K562 (cell line): ENCODE results near the gene TSPAN11. TPM values are rescaled to one million over a fixed set of nuclear protein-coding genes. Genes with fewer than 3 reads are reported as not detected.

ENCODE experiments used
- ATAC-seq: fragments of 200-7000 bp; cut with Tn5 transposase; 3 replicates; pipeline ENCODE4 v1.9.1; 2020; ENCODE audit warnings: moderate library complexity
- BruUV-seq: library from RNA; stranded (reverse); fragments of 400-500 nt; replicated peaks from 2 replicates; lab custom pipeline; 2021; lab: Mats Ljungman, UMichigan
- CTCF ChIA-PET: fragments of 300-600 bp; formaldehyde crosslinking; extraction: SDS; loops from one replicate; lab custom pipeline; 2021; ENCODE audit warnings: low intra/inter-chr PET ratio; lab: Yijun Ruan, JAX
- POLR2A ChIA-PET: fragments of 300-600, 350-650 bp; sonication (Branson Sonifier 250); formaldehyde crosslinking; extraction: SDS; loops from one replicate; lab custom pipeline; 2021; ENCODE audit warnings: antibody characterized with exemption, inconsistent platforms; lab: Yijun Ruan, JAX
- DNase-seq, 4 experiments: peaks; one replicate each; pipeline versions ENCODE4 v3.0.0 to v3.0.0-alpha.2; 2011 to 2018; ENCODE audit warnings: low spot score in 3 of 4, mixed read lengths in 3 of 4; ENCODE audit errors: extremely low read depth in 1 of 4
- FAIRE-seq: peaks from 2 replicates; lab custom pipeline; 2011; peaks lifted over from hg19 to GRCh38; lab: Jason Lieb, UNC
- H2AFZ ChIP-seq: 2 replicates; pipeline ENCODE4 v1.6.0; 2011; ENCODE audit warnings: low read depth, low read length, control low read depth, inconsistent platforms
- H3K27ac ChIP-seq: fragments of 200-600 bp; 3 replicates; pipeline ENCODE4 v1.8.0; 2011; ENCODE audit warnings: low read depth, mild to moderate bottlenecking, control low read depth, inconsistent platforms, low read length, moderate library complexity, mixed read lengths; ENCODE audit errors: extremely low read depth
- H3K27me3 ChIP-seq, 2 experiments: fragments of 300-600 bp in 1 of 2; 2 replicates in 1 of 2; 3 replicates in 1 of 2; pipeline versions ENCODE4 v1.6.0 to v1.8.0; 2011; ENCODE audit warnings: inconsistent platforms in 2 of 2, low read length in 2 of 2, mild to moderate bottlenecking in 1 of 2, mixed read lengths in 1 of 2, moderate library complexity in 1 of 2; ENCODE audit not compliant: control insufficient read depth in 2 of 2, insufficient read depth in 2 of 2
- H3K36me3 ChIP-seq: fragments of 300-600 bp; 3 replicates; pipeline ENCODE4 v1.8.0; 2011; ENCODE audit warnings: mild to moderate bottlenecking, low read length, inconsistent platforms; ENCODE audit not compliant: control insufficient read depth, insufficient read depth
- H3K4me1 ChIP-seq, 2 experiments: fragments of 200-600 bp in 1 of 2; replicated peaks in 1 of 2; 2 replicates in 1 of 2; 3 replicates in 1 of 2; pipeline versions ENCODE4 v1.5.1 to v1.8.0; 2011; ENCODE audit warnings: inconsistent platforms in 2 of 2, low read length in 2 of 2, mild to moderate bottlenecking in 1 of 2, mixed read lengths in 1 of 2, moderate library complexity in 1 of 2; ENCODE audit not compliant: control insufficient read depth in 2 of 2, insufficient read depth in 2 of 2
- H3K4me2 ChIP-seq: 2 replicates; pipeline ENCODE4 v1.6.1; 2011; ENCODE audit warnings: low read length, control low read depth, inconsistent platforms, mixed read lengths; ENCODE audit not compliant: insufficient read depth
- H3K4me3 ChIP-seq: fragments of 200-600 bp; sonication (generic), shearing (Covaris generic); 2 replicates; pipeline ENCODE4 v1.5.1; 2016; ENCODE audit warnings: control low read depth, inconsistent platforms
- H3K79me2 ChIP-seq: fragments of 200-600 bp; 3 replicates; pipeline ENCODE4 v1.8.0; 2011; ENCODE audit warnings: low read length, inconsistent platforms; ENCODE audit not compliant: control insufficient read depth, insufficient read depth
- H3K9ac ChIP-seq, 2 experiments: 2 replicates each; pipeline versions ENCODE4 v1.6.0 to v1.6.1; 2011; ENCODE audit warnings: low read depth in 2 of 2, low read length in 2 of 2, control low read depth in 1 of 2, inconsistent platforms in 1 of 2, mild to moderate bottlenecking in 1 of 2, mixed read lengths in 1 of 2; ENCODE audit not compliant: insufficient read depth in 1 of 2
- H3K9me1 ChIP-seq: one replicate; pipeline ENCODE4 v1.6.0; 2011; ENCODE audit warnings: inconsistent platforms, mild to moderate bottlenecking, low read length, moderate library complexity; ENCODE audit not compliant: control insufficient read depth, insufficient read depth
- H3K9me3 ChIP-seq: replicated peaks from 2 replicates; pipeline ENCODE4 v1.5.1; 2011; ENCODE audit warnings: low read depth, low read length, inconsistent platforms; ENCODE audit not compliant: control insufficient read depth, insufficient read depth
- H4K20me1 ChIP-seq: replicated peaks from 2 replicates; pipeline ENCODE4 v1.6.1; 2011; ENCODE audit warnings: low read length, inconsistent platforms, mixed read lengths; ENCODE audit not compliant: control insufficient read depth, insufficient read depth
- ATF6 ChIP-seq: sonication (generic); formaldehyde crosslinking; IDR thresholded peaks from 2 replicates; pipeline ENCODE4 v1.4.0; 2020; ENCODE audit warnings: mild to moderate bottlenecking, missing genetic modification reagents
- FUS ChIP-seq: fragments of 200-400 bp; formaldehyde crosslinking; optimal IDR thresholded peaks from 2 replicates; pipeline ENCODE3; 2017; ENCODE audit warnings: low read depth, low read length
- HMG20A ChIP-seq: fragments of 450-650 bp; formaldehyde crosslinking; conservative IDR thresholded peaks from 2 replicates; pipeline ENCODE4 v1.4.0; 2020; ENCODE audit warnings: mild to moderate bottlenecking, mixed read lengths
- SPI1 ChIP-seq: IDR thresholded peaks from 2 replicates; pipeline ENCODE4 v1.6.1; 2011; ENCODE audit warnings: low read depth, low read length, control low read depth, borderline replicate concordance
- ZBTB11 ChIP-seq, 3 experiments: fragments of 200-800 bp in 1 of 3; fragments of 250-450 bp in 1 of 3; fragments of 450-650 bp in 1 of 3; sonication (Bioruptor Pico) in 1 of 3; sonication (Bioruptor generic) in 1 of 3; formaldehyde crosslinking in 1 of 3; IDR thresholded peaks; 2 replicates each; pipeline versions ENCODE4 v1.6.1 to v1.8.0; 2016 to 2022; ENCODE audit warnings: mild to moderate bottlenecking in 2 of 3, missing genetic modification characterization in 2 of 3, missing compliant biosample characterization in 1 of 3, moderate library complexity in 1 of 3
- ZFP1 ChIP-seq: fragments of 450-650 bp; formaldehyde crosslinking; IDR thresholded peaks from 2 replicates; pipeline ENCODE4 v1.4.0; 2020; ENCODE audit warnings: mild to moderate bottlenecking, mixed read lengths
- ZFP30 ChIP-seq: fragments of 250-450 bp; sonication (Bioruptor Pico); IDR thresholded peaks from 2 replicates; pipeline ENCODE4 v1.8.0; 2022; ENCODE audit warnings: moderate library complexity, mild to moderate bottlenecking, inconsistent platforms, borderline replicate concordance
- WGBS: fragments of 100-300 bp; shearing (Covaris generic); methylation state at CpG from one replicate; pipeline ENCODE4 v1.1.6; 2016; ENCODE audit warnings: low coverage, mixed read lengths; ENCODE audit not compliant: insufficient coverage; ENCODE audit errors: missing lambda C conversion rate; 5-methylcytosine and 5-hydroxymethylcytosine counted together
- in situ Hi-C: fragments of 300-500 bp; cut with MboI; formaldehyde crosslinking; loops from 4 replicates; pipeline ENCODE4 v1.15.0; 2018; ENCODE audit warnings: inconsistent platforms, mixed read lengths
- intact Hi-C: fragments of 100-400 bp; cut with micrococcal nuclease; formaldehyde crosslinking; loops from 2 replicates; pipeline ENCODE4 v1.14.2; 2022
- polyA plus RNA-seq, 8 experiments: library from polyadenylated mRNA; depleted of rRNA in 4 of 8; stranded (reverse) in 5 of 8; unstranded in 3 of 8; fragments of >200 nt; fragmentation: Nextera tagmentation in 2 of 8; fragmentation: Illumina TruSeq in 1 of 8; extraction: Ambion mirVana in 2 of 8; extraction: Trizol in 1 of 8; gene quantifications; 2 replicates each; pipeline versions ENCODE4 v1.2.1 to v1.2.3, GENCODE V29; 2011 to 2014; ENCODE audit warnings: inconsistent platforms in 1 of 8, missing spikeins in 1 of 8
- total RNA-seq, 7 experiments: library from RNA; depleted of rRNA in 6 of 7; stranded (reverse); fragments of >200 nt in 6 of 7; fragmentation: Illumina TruSeq in 2 of 7; extraction: Trizol in 2 of 7; gene quantifications; 2 replicates each; pipeline versions ENCODE4 v1.2.1 to v1.2.3, GENCODE V29; 2011 to 2021; ENCODE audit warnings: low replicate concordance in 1 of 7
- TF ChIP-seq, protein P1 (sequence below): fragments of 250-450 bp; sonication (Bioruptor Pico); IDR thresholded peaks from 2 replicates; pipeline ENCODE4 v1.8.0; 2022; ENCODE audit warnings: moderate library complexity, mild to moderate bottlenecking, inconsistent platforms

The TSPAN11 gene
- total and polyA plus RNA-seq, 9 of the 15 experiments (the other 6 are each of a cell fraction or from before 2014, with no cell fraction given) = not detected

DNA sequence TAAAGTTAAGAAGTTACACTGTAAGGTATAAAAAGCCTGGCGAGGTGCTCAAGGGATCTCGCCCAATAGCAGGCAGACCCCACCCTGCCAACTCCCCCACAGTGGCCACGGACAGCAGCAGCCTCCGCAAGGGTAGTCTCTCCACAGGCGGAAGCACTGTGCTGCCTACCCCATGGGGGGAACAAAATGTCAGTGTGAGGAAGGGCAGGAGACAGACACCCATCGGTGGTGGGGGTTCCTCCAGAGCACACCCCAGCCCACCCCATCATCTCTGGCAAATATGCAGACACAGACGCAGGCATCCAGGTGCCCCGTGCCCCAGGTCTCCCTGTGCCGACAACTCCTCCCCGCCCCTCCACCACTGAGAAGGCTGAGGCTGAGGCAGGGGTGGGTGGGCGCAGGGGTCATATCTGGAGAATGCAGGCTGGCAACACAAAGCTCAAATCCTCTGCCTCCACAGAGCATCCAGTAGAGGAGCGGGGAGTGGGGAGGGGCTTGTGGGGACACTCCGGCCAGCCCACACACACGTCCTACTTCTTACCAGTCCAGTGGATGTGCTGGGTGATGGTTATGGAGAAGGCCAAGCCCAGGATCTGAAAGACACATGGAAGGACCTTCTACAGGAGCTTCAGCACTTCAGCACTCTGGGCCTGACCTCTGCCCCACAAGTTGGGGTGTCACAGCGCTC is 78.9 kb downstream of the TSPAN11 start:
- H2AFZ ChIP-seq = no peak overlapping the region
- ATAC-seq = no peak
- H3K27ac ChIP-seq = no peak overlapping the region
- H3K9me1 ChIP-seq = no peaks in the 10 kb centered on the region
- no peaks in the 10 kb centered on the region for H3K79me2 ChIP-seq
- ChIA-PET POLR2A (no interaction called here), CTCF (no interaction called here)
- intact Hi-C loops = no loop called here
- H3K4me2 ChIP-seq = no peak overlapping the region
- H3K9ac ChIP-seq = no peak overlapping the region
- H3K9me3 ChIP-seq = no peaks in the 10 kb centered on the region
- no peak overlapping the region for H3K4me3 ChIP-seq
- under 1% methylated on average over 9 of the region's 15 CpGs for WGBS
- no peak for DNase-seq
- peaks cover 8 to 57% of the 10 kb centered on the region in 2 experiments; a peak in 4 of 5 replicates for H3K27me3 ChIP-seq
- H3K4me1 ChIP-seq = no peaks in the 10 kb centered on the region
- H4K20me1 ChIP-seq = peaks cover 8% of the 10 kb centered on the region; the same call in 1 of the 2 replicates
- H3K36me3 ChIP-seq = no peaks in the 10 kb centered on the region
- FAIRE-seq = no peak
- BruUV-seq = no TSS peak
- in situ Hi-C loops = no loop called here
- TF ChIP-seq ZFP30 (CRISPR knock-in tag) (no peak), ZBTB11 (CRISPR knock-in tag; IDR thresholded peaks at IDR 0.05) (no peak), HMG20A (CRISPR knock-in tag) (no peak), SPI1 (no peak), ATF6 (no peak), ZFP1 (CRISPR knock-in tag) (no peak), FUS (no peak)
- TF ChIP-seq, protein P1, sequence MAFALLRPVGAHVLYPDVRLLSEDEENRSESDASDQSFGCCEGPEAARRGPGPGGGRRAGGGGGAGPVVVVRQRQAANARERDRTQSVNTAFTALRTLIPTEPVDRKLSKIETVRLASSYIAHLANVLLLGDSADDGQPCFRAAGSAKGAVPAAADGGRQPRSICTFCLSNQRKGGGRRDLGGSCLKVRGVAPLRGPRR = no peak
